ENCODE results near the gene POLN. TPM values are rescaled to one million over a fixed set of nuclear protein-coding genes. Genes with fewer than 3 reads are reported as not detected.
A peak's percentile ranks its signal among the peaks of the same experiment; 100 is the strongest.

Gene POLN
- total RNA-seq, 1 experiment from 2014 or later: 1.3 TPM

GRCh38 chr4:2070421-2071251 lies 171.3 kb downstream of the POLN start:
- intact Hi-C loops (cut with micrococcal nuclease; ENCODE audit: unreplicated experiment): no loop called here

DNA sequence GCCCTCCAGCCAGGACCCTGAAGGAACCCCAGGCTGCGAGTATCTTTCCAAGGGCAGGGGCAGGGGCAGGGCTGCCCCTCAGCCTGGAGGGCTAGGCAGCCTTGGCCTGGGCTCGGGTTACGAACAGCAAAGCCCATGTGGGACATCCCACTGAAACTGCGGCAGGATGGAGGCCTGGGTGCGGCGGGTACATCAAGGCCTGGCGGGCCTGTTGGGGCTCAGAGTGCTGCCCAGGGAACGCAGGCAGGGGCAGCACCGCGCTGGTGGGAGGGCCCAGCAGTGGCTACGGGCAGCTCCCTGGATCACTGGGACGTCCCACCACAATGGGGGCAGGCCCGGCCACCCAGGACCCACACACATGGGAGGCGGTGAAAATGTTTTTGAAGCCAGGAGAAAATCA lies 171.9 kb downstream of the POLN start:
- DNase-seq: peak in 1 of 2 experiments; percentile 18
- intact Hi-C loops (cut with micrococcal nuclease; ENCODE audit: unreplicated experiment): no loop called here
- Histone ChIP-seq H3K79me2 (ENCODE audit: low read depth) (no peaks in the 10 kb centered on the region), H2AFZ (no peak overlapping the region), H3K9me3 (ENCODE audit: insufficient read depth, low read depth) (no peaks in the 10 kb centered on the region), H3K4me1 (replicated peaks; ENCODE audit: insufficient read depth) (no peaks in the 10 kb centered on the region), H3K27ac (no peak overlapping the region), H3K4me3 (no peak overlapping the region), H3K4me2 (no peak overlapping the region), H3K9me2 (ENCODE audit: insufficient read depth) (no peaks in the 10 kb centered on the region), H3K27me3 (ENCODE audit: insufficient read depth, low read depth) (no peaks in the 10 kb centered on the region), H4K20me1 (ENCODE audit: insufficient read depth) (no peaks in the 10 kb centered on the region), H3F3A (ENCODE audit: insufficient read depth, low read depth) (peaks cover 3% of the 10 kb centered on the region; the same call in 1 of the 2 replicates), H3K36me3 (ENCODE audit: low read depth) (no peaks in the 10 kb centered on the region)
- ChIA-PET CTCF (no interaction called here), POLR2A (ENCODE audit: unreplicated experiment) (no interaction called here)
- no TSS peak for BruUV-seq (replicated peaks)
- TF ChIP-seq EZH2 (IDR thresholded peaks at IDR 0.05; ENCODE audit: low read depth): no peak
- TF ChIP-seq CTCF (conservative IDR thresholded peaks at IDR 0.05): no peak

More at GRCh38 chr4:2070421-2071251, 171.3 kb downstream of the POLN start:
- Histone ChIP-seq H2AFZ (no peak overlapping the region), H3K4me2 (no peak overlapping the region), H3F3A (ENCODE audit: insufficient read depth, low read depth) (peaks cover 3% of the 10 kb centered on the region; the same call in 1 of the 2 replicates), H3K27ac (no peak overlapping the region), H4K20me1 (ENCODE audit: insufficient read depth) (no peaks in the 10 kb centered on the region), H3K36me3 (ENCODE audit: low read depth) (no peaks in the 10 kb centered on the region), H3K27me3 (ENCODE audit: insufficient read depth, low read depth) (no peaks in the 10 kb centered on the region), H3K79me2 (ENCODE audit: low read depth) (no peaks in the 10 kb centered on the region), H3K4me1 (replicated peaks; ENCODE audit: insufficient read depth) (no peaks in the 10 kb centered on the region), H3K9me3 (ENCODE audit: insufficient read depth, low read depth) (no peaks in the 10 kb centered on the region), H3K4me3 (no peak overlapping the region), H3K9me2 (ENCODE audit: insufficient read depth) (no peaks in the 10 kb centered on the region)
- CTCF ChIA-PET: interaction anchor here (0.6 to 0.7 kb wide), 2 partner anchors 12 to 114 kb away, joined by 3 to 10 read pairs; no protein-coding TSS in a partner anchor
- TF ChIP-seq CTCF (conservative IDR thresholded peaks at IDR 0.05) (no peak), EZH2 (IDR thresholded peaks at IDR 0.05; ENCODE audit: low read depth) (no peak)
- DNase-seq: no peak
- POLR2A ChIA-PET (ENCODE audit: unreplicated experiment): no interaction called here
- no TSS peak for BruUV-seq (replicated peaks)

GRCh38 chr4:2069161-2069971 lies 172.6 kb downstream of the POLN start:
- Histone ChIP-seq H3K4me3 (no peak overlapping the region), H3K27ac (no peak overlapping the region), H3K4me2 (no peak overlapping the region), H2AFZ (no peak overlapping the region), H3K4me1 (replicated peaks; ENCODE audit: insufficient read depth) (no peaks in the 10 kb centered on the region), H3K79me2 (ENCODE audit: low read depth) (no peaks in the 10 kb centered on the region), H4K20me1 (ENCODE audit: insufficient read depth) (no peaks in the 10 kb centered on the region), H3K36me3 (ENCODE audit: low read depth) (no peaks in the 10 kb centered on the region), H3K9me3 (ENCODE audit: insufficient read depth, low read depth) (no peaks in the 10 kb centered on the region), H3F3A (ENCODE audit: insufficient read depth, low read depth) (peaks cover 3% of the 10 kb centered on the region; the same call in 1 of the 2 replicates), H3K27me3 (ENCODE audit: insufficient read depth, low read depth) (no peaks in the 10 kb centered on the region), H3K9me2 (ENCODE audit: insufficient read depth) (no peaks in the 10 kb centered on the region)
- CTCF ChIA-PET: no interaction called here
- intact Hi-C loops (cut with micrococcal nuclease; ENCODE audit: unreplicated experiment): no loop called here
- POLR2A ChIA-PET (ENCODE audit: unreplicated experiment): no interaction called here
- no TSS peak for BruUV-seq (replicated peaks)
- no peak for DNase-seq
- no peak for TF ChIP-seq CTCF (conservative IDR thresholded peaks at IDR 0.05)

Measured in PC-9 (cell line).